Muscle layer of duodenum (tissue), 2 donors: ENCODE data around the gene DUSP14.

Experiments used
- H3K27ac ChIP-seq: one replicate; pipeline ENCODE4 v1.7.0; 2013; ENCODE audit warnings: mild to moderate bottlenecking, low read length
- H3K27me3 ChIP-seq: one replicate; pipeline ENCODE4 v1.7.0; 2013; ENCODE audit warnings: low read depth, mild to moderate bottlenecking, control low read depth, low read length
- H3K36me3 ChIP-seq, 2 donors: one replicate each; pipeline ENCODE4 v1.7.0; 2013; ENCODE audit warnings: low read length in 2 of 2, control low read depth in 1 of 2, mild to moderate bottlenecking in 1 of 2; ENCODE audit not compliant: insufficient read depth in 2 of 2, control insufficient read depth in 1 of 2
- H3K4me1 ChIP-seq, 2 donors: one replicate each; pipeline ENCODE4 v1.7.0; 2013; ENCODE audit warnings: low read length in 2 of 2, mild to moderate bottlenecking in 2 of 2, control low read depth in 1 of 2, moderate library complexity in 1 of 2; ENCODE audit not compliant: insufficient read depth in 2 of 2, control insufficient read depth in 1 of 2
- H3K4me3 ChIP-seq, 2 donors: one replicate each; pipeline ENCODE4 v1.7.0; 2013; ENCODE audit warnings: low read length in 2 of 2, low read depth in 1 of 2, mild to moderate bottlenecking in 1 of 2
- H3K9me3 ChIP-seq, 2 donors: one replicate each; pipeline ENCODE4 v1.7.0; 2013; ENCODE audit warnings: low read length in 2 of 2, control low read depth in 1 of 2, mild to moderate bottlenecking in 1 of 2; ENCODE audit not compliant: control insufficient read depth in 1 of 2
- donor health status: healthy.

The DUSP14 gene

GRCh38 chr17:37518826-37519225, 29.1 kb downstream of the DUSP14 start:
- H3K27ac ChIP-seq, result no peak overlapping the region
- no peaks in the 10 kb centered on the region for H3K9me3 ChIP-seq
- peaks cover 51 to 57% of the 10 kb centered on the region in 2 donors for H3K36me3 ChIP-seq
- H3K4me3 ChIP-seq, result no peak overlapping the region
- no peaks in the 10 kb centered on the region for H3K27me3 ChIP-seq
- peaks cover 0 to 8% of the 10 kb centered on the region in 2 donors for H3K4me1 ChIP-seq

GRCh38 chr17:37519251-37519985, 29.7 kb downstream of the DUSP14 start:
- Histone ChIP-seq H3K27ac (no peak overlapping the region), H3K4me1 (peaks cover 0 to 8% of the 10 kb centered on the region in 2 donors), H3K36me3 (peaks cover 54 to 62% of the 10 kb centered on the region in 2 donors), H3K4me3 (no peak overlapping the region), H3K9me3 (no peaks in the 10 kb centered on the region), H3K27me3 (no peaks in the 10 kb centered on the region)

- Histone ChIP-seq H3K4me3 (no peak overlapping the region), H3K27ac (no peak overlapping the region), H3K27me3 (no peaks in the 10 kb centered on the region), H3K4me1 (peaks cover 0 to 8% of the 10 kb centered on the region in 2 donors), H3K36me3 (peaks cover 54 to 62% of the 10 kb centered on the region in 2 donors), H3K9me3 (no peaks in the 10 kb centered on the region)
These were observed 30.5 kb downstream of the DUSP14 start for GRCh38 chr17:37520174-37520573.

- Histone ChIP-seq H3K36me3 (peaks cover 54 to 67% of the 10 kb centered on the region in 2 donors), H3K9me3 (no peaks in the 10 kb centered on the region), H3K4me1 (no peaks in the 10 kb centered on the region), H3K4me3 (no peak overlapping the region), H3K27ac (no peak overlapping the region), H3K27me3 (no peaks in the 10 kb centered on the region)
These were observed 32.1 kb downstream of the DUSP14 start for GRCh38 chr17:37521821-37522220.

- no peaks in the 10 kb centered on the region for H3K27me3 ChIP-seq
- H3K36me3 ChIP-seq, result peaks cover 39 to 60% of the 10 kb centered on the region in 2 donors
- H3K9me3 ChIP-seq, result no peaks in the 10 kb centered on the region
- H3K27ac ChIP-seq, result no peak overlapping the region
- no peak overlapping the region for H3K4me3 ChIP-seq
- H3K4me1 ChIP-seq, result no peaks in the 10 kb centered on the region
These were observed 34.1 kb downstream of the DUSP14 start for GRCh38 chr17:37523715-37524219.

GRCh38 chr17:37527249-37527851, 37.7 kb downstream of the DUSP14 start:
- Histone ChIP-seq H3K27me3 (no peaks in the 10 kb centered on the region), H3K9me3 (no peaks in the 10 kb centered on the region), H3K27ac (no peak overlapping the region), H3K36me3 (peaks cover 29 to 62% of the 10 kb centered on the region in 2 donors), H3K4me1 (no peaks in the 10 kb centered on the region), H3K4me3 (no peak overlapping the region)

- peaks cover 25 to 51% of the 10 kb centered on the region in 2 donors for H3K36me3 ChIP-seq
These were observed 40.7 kb downstream of the DUSP14 start for GRCh38 chr17:37530420-37530819.

GRCh38 chr17:37532756-37533155, 43.1 kb downstream of the DUSP14 start:
- H3K9me3 ChIP-seq, result no peaks in the 10 kb centered on the region
- H3K4me1 ChIP-seq, result no peaks in the 10 kb centered on the region
- H3K4me3 ChIP-seq, result no peak overlapping the region
- H3K36me3 ChIP-seq, result peaks cover 47 to 63% of the 10 kb centered on the region in 2 donors
- H3K27ac ChIP-seq, result no peak overlapping the region
- no peaks in the 10 kb centered on the region for H3K27me3 ChIP-seq

More at GRCh38 chr17:37530420-37530819, 40.7 kb downstream of the DUSP14 start:
- Histone ChIP-seq H3K4me1 (no peaks in the 10 kb centered on the region), H3K27me3 (no peaks in the 10 kb centered on the region), H3K9me3 (no peaks in the 10 kb centered on the region), H3K4me3 (no peak overlapping the region), H3K27ac (no peak overlapping the region)

- Histone ChIP-seq H3K27me3 (no peaks in the 10 kb centered on the region), H3K4me3 (no peak overlapping the region), H3K36me3 (peaks cover 52 to 66% of the 10 kb centered on the region in 2 donors), H3K27ac (no peak overlapping the region), H3K9me3 (no peaks in the 10 kb centered on the region), H3K4me1 (no peaks in the 10 kb centered on the region)
These were observed 46.2 kb downstream of the DUSP14 start for GRCh38 chr17:37535906-37536305.

- peaks cover 70 to 78% of the 10 kb centered on the region in 2 donors for H3K36me3 ChIP-seq
- no peaks in the 10 kb centered on the region for H3K4me1 ChIP-seq
- H3K27me3 ChIP-seq, result no peaks in the 10 kb centered on the region
- no peak overlapping the region for H3K27ac ChIP-seq
- H3K9me3 ChIP-seq, result no peaks in the 10 kb centered on the region
- H3K4me3 ChIP-seq, result no peak overlapping the region
These were observed 49.4 kb downstream of the DUSP14 start for GRCh38 chr17:37538981-37539659.
